Measurements from ENCODE around the gene GAB3. TPM values are rescaled to one million over a fixed set of nuclear protein-coding genes. Genes with fewer than 3 reads are reported as not detected.
"Not testable (repeated sequence)": the region's sequence is repeated elsewhere in the genome, so short reads cannot be mapped to it uniquely, and the experiment has no call there.

The GAB3 gene
- total RNA-seq, 3 donors from 2014 or later (not counting 1 experiment from before 2014, with no cell fraction given): 55.6 to 89.8 (median 77.4) TPM

DNA sequence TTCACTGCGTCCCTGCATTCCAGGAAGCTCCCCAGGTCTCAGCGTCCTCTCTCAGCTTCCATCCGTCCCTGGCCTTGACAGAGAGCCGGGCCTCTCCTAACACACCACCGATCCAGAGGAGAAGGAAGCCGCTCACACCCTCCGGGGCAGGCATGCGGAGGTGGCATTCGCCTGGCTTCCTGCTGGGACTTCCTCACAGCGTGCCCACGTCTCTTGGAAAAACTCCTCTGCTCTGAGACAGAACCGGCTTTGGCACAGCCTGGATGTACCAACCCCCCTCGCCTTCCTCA, 100.7 kb downstream of the GAB3 start:
- Histone ChIP-seq H3K27ac (ENCODE audit: low read length) (no peak overlapping the region), H3K36me3 (ENCODE audit: control insufficient read depth, insufficient read depth, low read length) (no peaks in the 10 kb centered on the region), H3K4me1 (ENCODE audit: control insufficient read depth, insufficient read depth, low read length) (no peaks in the 10 kb centered on the region), H3K4me3 (ENCODE audit: low read length) (no peak overlapping the region), H3K27me3 (ENCODE audit: control insufficient read depth, insufficient read depth, low read length) (no peaks in the 10 kb centered on the region), H3K9me3 (ENCODE audit: control insufficient read depth, insufficient read depth, low read length) (no peaks in the 10 kb centered on the region)
- Mint-ChIP-seq H3K27ac (no peak overlapping the region), H3K4me1 (peaks cover 8 to 10% of the 10 kb centered on the region in 2 donors), H3K4me3 (no peak overlapping the region), H3K9me3 (no peaks in the 10 kb centered on the region), H3K27me3 (ENCODE audit: low read depth in 2 of 2) (no peaks in the 10 kb centered on the region), H3K36me3 (no peaks in the 10 kb centered on the region)
- intact Hi-C loops (cut with micrococcal nuclease): no loop called here
- ATAC-seq: no peak
- WGBS (ENCODE audit: insufficient coverage): 67% methylated on average over 10 of the region's 13 CpGs
- no peak for TF ChIP-seq CTCF (IDR thresholded peaks at IDR 0.05)
- DNase-seq: no peak

GRCh38 chrX:154649503-154650220, 101.2 kb downstream of the GAB3 start:
- 82% methylated on average over 23 of the region's 23 CpGs for WGBS (ENCODE audit: insufficient coverage)
- no peak for ATAC-seq

DNA sequence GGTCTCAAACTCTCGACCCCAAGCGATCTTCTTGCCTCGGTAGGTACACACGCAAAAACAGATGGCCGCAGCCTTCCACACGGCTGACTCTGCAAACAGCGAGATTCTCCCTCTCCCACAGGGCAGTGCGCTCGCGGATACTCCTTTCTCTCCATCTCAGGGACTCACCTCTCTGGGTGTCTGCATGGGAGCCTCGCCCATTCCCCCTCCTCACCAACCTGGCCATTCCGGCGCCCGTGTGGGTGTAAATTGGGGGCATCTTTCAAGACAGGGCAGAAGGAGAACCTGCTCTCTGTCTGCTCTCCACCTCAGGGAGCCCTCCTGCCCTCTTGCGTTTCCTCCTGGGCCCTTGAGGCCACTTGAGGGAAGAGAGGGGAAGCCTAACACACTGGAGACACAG, 101.9 kb downstream of the GAB3 start:
- DNase-seq (no peak), ATAC-seq (no peak)
- no peaks in the 10 kb centered on the region for H3K9me3 ChIP-seq (ENCODE audit: control insufficient read depth, insufficient read depth, low read length)
- no peaks in the 10 kb centered on the region for H3K27me3 ChIP-seq (ENCODE audit: control insufficient read depth, insufficient read depth, low read length)
- no peaks in the 10 kb centered on the region for H3K36me3 Mint-ChIP-seq
- no peak overlapping the region for H3K4me3 Mint-ChIP-seq
- no peak for TF ChIP-seq CTCF (IDR thresholded peaks at IDR 0.05)
- H3K27ac ChIP-seq (ENCODE audit: low read length): no peak overlapping the region
- no peak overlapping the region for H3K4me3 ChIP-seq (ENCODE audit: low read length)
- WGBS (ENCODE audit: insufficient coverage): 89% methylated on average over 8 of the region's 15 CpGs
- no peaks in the 10 kb centered on the region for H3K4me1 ChIP-seq (ENCODE audit: control insufficient read depth, insufficient read depth, low read length)
- no peaks in the 10 kb centered on the region for H3K36me3 ChIP-seq (ENCODE audit: control insufficient read depth, insufficient read depth, low read length)
- no peaks in the 10 kb centered on the region for H3K9me3 Mint-ChIP-seq
- no peaks in the 10 kb centered on the region for H3K4me1 Mint-ChIP-seq
- intact Hi-C loops (cut with micrococcal nuclease): no loop called here
- H3K27me3 Mint-ChIP-seq (ENCODE audit: low read depth in 2 of 2): no peaks in the 10 kb centered on the region
- H3K27ac Mint-ChIP-seq: no peak overlapping the region

More at GRCh38 chrX:154649503-154650220, 101.2 kb downstream of the GAB3 start:
- no peak for TF ChIP-seq CTCF (IDR thresholded peaks at IDR 0.05)
- Mint-ChIP-seq H3K9me3 (no peaks in the 10 kb centered on the region), H3K36me3 (no peaks in the 10 kb centered on the region), H3K4me1 (peaks cover 3 to 5% of the 10 kb centered on the region in 2 donors), H3K27ac (no peak overlapping the region), H3K27me3 (ENCODE audit: low read depth in 2 of 2) (no peaks in the 10 kb centered on the region), H3K4me3 (no peak overlapping the region)
- no peak overlapping the region for H3K27ac ChIP-seq (ENCODE audit: low read length)
- H3K27me3 ChIP-seq (ENCODE audit: control insufficient read depth, insufficient read depth, low read length): no peaks in the 10 kb centered on the region
- no peak for DNase-seq
- H3K4me1 ChIP-seq (ENCODE audit: control insufficient read depth, insufficient read depth, low read length): no peaks in the 10 kb centered on the region
- no peak overlapping the region for H3K4me3 ChIP-seq (ENCODE audit: low read length)
- intact Hi-C loops (cut with micrococcal nuclease): no loop called here
- no peaks in the 10 kb centered on the region for H3K9me3 ChIP-seq (ENCODE audit: control insufficient read depth, insufficient read depth, low read length)
- no peaks in the 10 kb centered on the region for H3K36me3 ChIP-seq (ENCODE audit: control insufficient read depth, insufficient read depth, low read length)

- H3K4me3 ChIP-seq (ENCODE audit: low read length); H3K4me1 Mint-ChIP-seq; DNase-seq; H3K27me3 ChIP-seq (ENCODE audit: control insufficient read depth, insufficient read depth, low read length); H3K4me1 ChIP-seq (ENCODE audit: control insufficient read depth, insufficient read depth, low read length); H3K9me3 Mint-ChIP-seq; H3K36me3 Mint-ChIP-seq; H3K27ac Mint-ChIP-seq; H3K27me3 Mint-ChIP-seq (ENCODE audit: low read depth in 2 of 2); H3K36me3 ChIP-seq (ENCODE audit: control insufficient read depth, insufficient read depth, low read length); H3K4me3 Mint-ChIP-seq; intact Hi-C loops (cut with micrococcal nuclease); H3K27ac ChIP-seq (ENCODE audit: low read length); H3K9me3 ChIP-seq (ENCODE audit: control insufficient read depth, insufficient read depth, low read length): not testable (repeated sequence)
- ATAC-seq: peak; percentile 68 to 72 (median 72)
- no CpG with 5 or more reads among the region's 24 CpGs for WGBS (ENCODE audit: insufficient coverage)
Observed at GRCh38 chrX:154645745-154646378, 105.0 kb downstream of the GAB3 start.

DNA sequence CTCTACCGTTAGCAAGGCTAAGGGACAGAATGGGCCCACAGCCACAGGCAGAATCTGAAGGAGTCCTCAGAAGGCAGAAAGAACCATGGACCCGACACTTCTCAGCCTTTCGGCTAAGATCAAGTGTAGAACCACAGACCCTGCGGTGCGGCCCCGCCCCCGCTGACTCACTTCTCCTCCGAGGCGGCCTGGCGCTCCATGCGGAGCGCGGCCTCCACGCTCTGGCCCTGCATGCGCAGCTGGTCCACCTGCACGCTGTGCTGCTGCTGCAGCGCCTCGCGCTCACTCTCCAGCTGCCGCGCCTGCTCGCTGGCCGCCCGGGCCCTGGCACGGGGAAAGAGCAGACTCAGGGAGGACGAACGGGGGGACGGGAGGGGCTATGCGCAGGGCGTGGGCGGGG, 107.2 kb downstream of the GAB3 start:
- WGBS (ENCODE audit: insufficient coverage): no CpG with 5 or more reads among the region's 31 CpGs
- H3K27ac Mint-ChIP-seq: not testable (repeated sequence)

DNA sequence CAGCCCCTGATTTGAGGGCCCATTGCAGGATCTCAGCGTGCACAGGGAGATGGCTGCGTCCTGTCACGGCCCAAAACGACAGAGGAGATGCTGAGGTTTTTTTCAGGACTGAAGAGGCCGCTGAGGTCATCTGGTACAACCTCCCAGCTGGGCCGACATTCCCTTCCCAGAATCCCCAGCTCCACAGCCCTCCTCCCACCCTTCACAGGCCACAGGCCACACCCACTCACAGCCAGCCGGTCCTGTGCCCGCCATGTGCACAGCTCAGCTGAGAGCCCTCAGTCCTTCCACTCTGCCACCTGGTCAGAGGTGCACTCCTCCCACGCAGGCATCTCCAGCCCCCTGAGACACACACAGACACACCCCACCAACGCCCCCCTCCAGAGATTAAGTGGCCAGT, 109.1 kb downstream of the GAB3 start:
- ATAC-seq; H3K4me3 ChIP-seq (ENCODE audit: low read length); H3K27me3 ChIP-seq (ENCODE audit: control insufficient read depth, insufficient read depth, low read length); H3K27me3 Mint-ChIP-seq (ENCODE audit: low read depth in 2 of 2); H3K4me3 Mint-ChIP-seq; H3K9me3 ChIP-seq (ENCODE audit: control insufficient read depth, insufficient read depth, low read length); H3K36me3 Mint-ChIP-seq; DNase-seq; H3K27ac ChIP-seq (ENCODE audit: low read length); intact Hi-C loops (cut with micrococcal nuclease); H3K9me3 Mint-ChIP-seq; H3K27ac Mint-ChIP-seq; H3K36me3 ChIP-seq (ENCODE audit: control insufficient read depth, insufficient read depth, low read length); H3K4me1 ChIP-seq (ENCODE audit: control insufficient read depth, insufficient read depth, low read length); H3K4me1 Mint-ChIP-seq: not testable (repeated sequence)
- no CpG with 5 or more reads among the region's 10 CpGs for WGBS (ENCODE audit: insufficient coverage)

More for the DNA sequence above, 107.2 kb downstream of the GAB3 start:
- H3K9me3 Mint-ChIP-seq; DNase-seq; H3K4me3 ChIP-seq (ENCODE audit: low read length); H3K9me3 ChIP-seq (ENCODE audit: control insufficient read depth, insufficient read depth, low read length); H3K27me3 Mint-ChIP-seq (ENCODE audit: low read depth in 2 of 2); H3K27ac ChIP-seq (ENCODE audit: low read length); H3K4me1 ChIP-seq (ENCODE audit: control insufficient read depth, insufficient read depth, low read length); H3K36me3 Mint-ChIP-seq; intact Hi-C loops (cut with micrococcal nuclease); H3K4me3 Mint-ChIP-seq; H3K4me1 Mint-ChIP-seq; H3K27me3 ChIP-seq (ENCODE audit: control insufficient read depth, insufficient read depth, low read length); H3K36me3 ChIP-seq (ENCODE audit: control insufficient read depth, insufficient read depth, low read length): not testable (repeated sequence)
- ATAC-seq: peak in 2 of 3 donors; percentile 25 to 36
